ENCODE results near the gene PSMD4.

The PSMD4 gene

DNA sequence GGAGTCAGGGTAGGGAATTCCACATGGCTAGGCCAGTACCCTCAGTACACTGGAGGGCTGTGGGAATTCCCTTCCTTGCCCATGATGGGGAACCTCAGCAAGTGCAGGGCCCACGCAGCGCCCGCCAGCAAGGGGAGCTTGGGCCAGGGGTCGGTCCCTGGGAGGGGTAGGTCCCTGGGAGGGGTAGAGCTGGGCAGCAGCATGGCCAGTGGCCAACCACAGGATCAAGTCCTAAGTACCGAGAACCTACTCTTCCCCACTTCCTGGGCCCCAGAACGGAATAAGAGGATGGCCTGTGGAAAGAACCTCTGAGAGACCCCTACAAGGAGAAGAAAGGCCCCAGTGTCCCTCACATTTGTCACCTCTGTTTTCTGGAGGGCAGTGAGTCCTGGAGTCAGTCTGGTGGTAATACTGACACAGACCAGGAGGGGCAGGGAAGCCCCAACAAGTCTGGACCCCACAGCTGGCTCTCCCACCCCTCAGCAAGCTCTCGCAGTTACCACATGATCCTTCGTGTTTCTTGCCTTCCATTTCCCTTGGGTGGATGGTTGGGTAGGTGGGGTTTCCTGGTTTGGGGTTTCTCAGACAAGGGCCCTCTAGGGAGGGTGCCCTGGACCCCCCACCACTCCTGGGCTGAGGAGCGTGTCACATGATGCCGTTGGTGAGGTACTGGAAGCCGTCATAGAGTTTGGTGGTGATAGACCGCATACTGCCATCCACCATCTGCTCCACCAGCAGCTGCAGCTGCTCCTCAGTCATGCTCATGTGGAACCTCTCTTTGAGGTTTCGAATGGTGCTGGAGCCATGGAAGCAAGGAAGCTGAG, 37.9 kb downstream of the PSMD4 start:
- TF ChIP-seq CTCF (IDR thresholded peaks at IDR 0.05; ENCODE audit: extremely low read depth, missing control alignments): no peak
- DNase-seq (ENCODE audit: low spot score): no peak

DNA sequence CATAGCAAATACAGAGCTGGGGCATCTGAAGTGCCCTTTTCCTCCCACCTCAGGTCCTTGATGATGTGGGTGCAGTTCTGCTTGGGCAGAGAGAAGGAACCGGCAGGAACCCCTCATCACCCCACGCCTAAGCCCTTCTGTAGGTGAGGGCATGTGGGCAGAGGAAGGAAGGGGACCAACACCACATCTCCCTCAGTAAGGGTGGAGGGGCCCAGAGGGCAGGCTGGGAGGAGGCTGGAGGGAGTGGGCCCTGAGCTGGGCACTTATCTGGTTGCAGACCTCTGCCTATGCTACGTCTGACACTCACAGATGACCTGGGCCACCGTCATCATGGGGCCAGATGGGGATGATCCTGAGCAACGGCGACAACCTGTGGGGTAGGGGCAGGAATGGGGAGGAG, 38.6 kb downstream of the PSMD4 start:
- no peak for DNase-seq (ENCODE audit: low spot score)
- TF ChIP-seq CTCF (IDR thresholded peaks at IDR 0.05; ENCODE audit: extremely low read depth, missing control alignments): no peak

DNA sequence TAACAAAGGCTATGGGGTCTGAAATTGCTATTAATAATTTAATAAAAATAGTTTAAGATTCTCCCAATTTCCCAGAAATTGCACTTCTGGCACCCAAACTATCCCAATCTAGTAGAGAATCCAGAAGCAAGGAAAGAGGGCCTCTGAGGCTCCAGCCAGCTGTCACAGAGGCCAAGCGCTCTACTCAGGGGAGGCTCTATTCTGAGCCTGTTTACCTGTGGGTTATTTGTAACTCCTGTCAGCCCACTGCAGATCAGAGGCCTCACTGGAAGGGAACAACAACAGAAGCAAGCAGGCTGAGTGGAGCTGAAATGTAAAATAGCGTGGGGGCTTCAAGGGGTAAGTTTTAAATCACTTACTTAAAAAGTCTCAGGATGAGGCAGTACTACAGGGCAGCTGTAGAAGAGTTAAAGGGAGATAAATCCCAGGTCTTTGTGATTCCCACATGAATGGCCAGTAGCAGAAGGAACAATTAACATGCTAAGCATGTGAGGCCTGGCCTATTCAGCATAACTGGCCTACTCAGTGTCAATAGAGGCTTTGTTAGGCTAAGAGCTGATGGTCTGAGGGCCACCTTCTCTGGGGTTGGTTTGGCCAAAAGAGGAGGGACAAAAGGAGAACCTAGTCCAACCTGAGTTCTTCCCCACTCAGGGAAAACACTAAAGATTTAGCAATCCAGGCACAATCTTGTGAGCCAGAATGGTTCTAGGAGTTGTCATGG, 40.4 kb downstream of the PSMD4 start:
- no peak for DNase-seq (ENCODE audit: low spot score)
- TF ChIP-seq CTCF (IDR thresholded peaks at IDR 0.05; ENCODE audit: extremely low read depth, missing control alignments): no peak

DNA sequence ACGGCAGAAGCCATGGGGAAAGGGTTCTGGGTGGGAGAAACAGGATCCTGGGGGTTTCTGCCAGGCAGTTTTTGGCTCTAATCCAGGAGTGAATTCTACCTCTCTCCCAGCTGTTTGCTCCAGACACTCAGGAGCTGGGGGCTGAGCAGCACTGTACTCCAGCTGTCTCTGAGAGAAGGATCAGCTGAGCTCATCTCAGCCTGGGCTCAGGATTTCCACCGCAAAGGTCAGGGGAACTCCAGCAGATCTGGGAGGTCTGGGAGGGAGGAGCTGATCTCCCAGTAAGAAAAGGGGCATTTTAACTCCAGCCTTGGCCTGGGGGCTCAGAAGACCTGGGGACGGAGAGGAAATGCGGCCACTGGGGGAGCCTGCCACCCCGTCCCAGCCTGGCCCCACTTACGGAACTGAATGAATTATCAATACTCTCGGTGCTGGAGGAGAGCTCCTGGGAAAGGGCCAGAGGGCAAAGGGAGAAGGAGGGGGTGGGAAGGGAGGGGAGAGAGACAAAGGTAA, 55.3 kb downstream of the PSMD4 start:
- TF ChIP-seq CTCF (IDR thresholded peaks at IDR 0.05; ENCODE audit: extremely low read depth, missing control alignments): no peak
- no peak for DNase-seq (ENCODE audit: low spot score)

- DNase-seq (ENCODE audit: low spot score): no peak
- TF ChIP-seq CTCF (IDR thresholded peaks at IDR 0.05; ENCODE audit: extremely low read depth, missing control alignments): no peak
Measured at GRCh38 chr1:151311011-151311410, 56.5 kb downstream of the PSMD4 start.

DNA sequence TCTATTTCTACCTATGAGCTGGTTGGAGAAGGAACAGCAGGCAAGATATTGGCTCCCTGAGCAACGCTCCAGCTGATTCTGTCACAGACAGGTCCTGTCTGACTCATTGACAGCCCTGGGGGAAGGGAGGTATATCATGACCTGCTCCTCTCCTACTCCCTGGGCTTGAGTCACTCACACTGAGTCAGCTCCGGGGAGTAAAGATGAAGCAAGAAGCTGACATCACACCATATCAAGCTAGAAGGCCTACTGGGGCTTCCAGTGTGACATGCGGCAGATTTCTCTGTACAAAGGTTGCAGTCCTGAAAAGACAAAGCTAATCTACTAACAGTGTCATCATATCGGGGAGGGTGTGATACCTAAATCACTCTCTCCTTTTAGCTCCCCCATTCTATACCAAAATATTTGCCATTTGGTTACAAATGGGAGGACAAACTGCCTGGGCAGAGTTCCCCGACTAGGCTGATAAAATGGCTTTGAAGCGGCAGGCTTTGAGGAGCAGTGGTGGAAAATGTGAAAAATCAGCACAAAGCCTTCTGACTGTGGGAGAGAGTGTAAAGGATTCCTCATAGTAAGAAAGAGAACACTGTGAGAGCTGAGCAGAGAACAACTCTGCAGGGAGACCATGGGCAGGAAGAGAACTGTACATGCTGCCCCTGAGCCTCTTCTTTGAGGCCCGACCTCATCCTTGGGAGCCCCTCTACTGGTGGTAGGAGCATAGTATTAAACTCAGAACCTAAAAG, 57.2 kb downstream of the PSMD4 start:
- no peak for TF ChIP-seq CTCF (IDR thresholded peaks at IDR 0.05; ENCODE audit: extremely low read depth, missing control alignments)
- no peak for DNase-seq (ENCODE audit: low spot score)
